Erythroblast (primary cell): Measurements from ENCODE around the gene ZNF600.
"Not testable (repeated sequence)": the region's sequence is repeated elsewhere in the genome, so short reads cannot be mapped to it uniquely, and the experiment has no call there.

Experiments used
- GATA1 ChIP-seq: IDR thresholded peaks from 2 replicates; pipeline ENCODE4 v1.6.1; 2011; ENCODE audit warnings: low read depth, mild to moderate bottlenecking, control low read depth, low read length, moderate library complexity
- POLR2A ChIP-seq: IDR thresholded peaks from 2 replicates; pipeline ENCODE4 v1.6.1; 2011; ENCODE audit warnings: mild to moderate bottlenecking, low read length

DNA sequence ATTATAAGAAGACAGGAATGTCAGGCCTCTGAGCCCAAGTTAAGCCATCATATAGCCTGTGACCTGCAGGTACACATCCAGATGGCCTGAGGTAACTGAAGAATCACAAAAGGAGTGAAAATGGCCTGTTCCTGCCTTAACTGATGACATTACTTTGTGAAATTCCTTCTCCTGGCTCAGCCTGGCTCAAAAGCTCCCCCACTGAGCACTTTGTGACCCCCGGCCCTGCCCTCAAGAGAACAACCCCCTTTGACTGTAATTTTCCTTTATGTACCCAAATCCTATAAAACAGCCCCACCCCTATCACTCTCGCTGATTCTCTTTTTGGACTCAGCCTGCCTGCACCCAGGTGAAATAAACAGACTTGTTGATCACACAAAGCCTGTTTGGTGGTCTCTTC, 30.1 kb downstream of the ZNF600 start:
- not testable (repeated sequence) for TF ChIP-seq POLR2A, GATA1
